Suprapubic skin (tissue), 4 donors: ENCODE measurements around the gene CHRD.

Experiments
- CTCF ChIP-seq, 2 donors: fragments of 200-600 bp in 1 of 2; fragments of 450-650 bp in 1 of 2; sonication (generic) in 1 of 2; IDR thresholded peaks; one replicate each; pipeline ENCODE4 v1.5.1; 2016 to 2019; ENCODE audit warnings: antibody characterized with exemption in 2 of 2, mild to moderate bottlenecking in 1 of 2, moderate library complexity in 1 of 2
- EP300 ChIP-seq: sonication (generic); formaldehyde crosslinking; IDR thresholded peaks from one replicate; pipeline ENCODE4 v1.6.1; 2017; ENCODE audit warnings: antibody characterized with exemption
- POLR2A ChIP-seq, 2 donors: fragments of 450-650 bp; IDR thresholded peaks; one replicate each; pipeline ENCODE4 v1.6.1; 2017; ENCODE audit warnings: antibody characterized with exemption in 2 of 2, mild to moderate bottlenecking in 2 of 2, moderate library complexity in 2 of 2
- POLR2AphosphoS5 ChIP-seq, 3 donors: sonication (generic); formaldehyde crosslinking; IDR thresholded peaks; one replicate each; pipeline ENCODE4 v1.6.1; 2017; ENCODE audit warnings: antibody characterized with exemption in 3 of 3

GRCh38 chr3:184359610-184360009 is 20.2 kb upstream of the CHRD start:
- no peak for TF ChIP-seq CTCF (IDR thresholded peaks at IDR 0.05)
- no peak for TF ChIP-seq POLR2A (IDR thresholded peaks at IDR 0.05)
- no peak for TF ChIP-seq POLR2AphosphoS5 (IDR thresholded peaks at IDR 0.05)
- TF ChIP-seq EP300, result no peak
